K562 (cell line): ENCODE results near the gene PDE6D. TPM values are rescaled to one million over a fixed set of nuclear protein-coding genes. Genes with fewer than 3 reads are reported as not detected.

Experiments used
- HNRNPK ChIP-seq: fragments of 200-400 bp; formaldehyde crosslinking; IDR thresholded peaks from one replicate; pipeline ENCODE4 v1.6.1; 2018; ENCODE audit warnings: mild to moderate bottlenecking, low read depth, low read length; ENCODE audit not compliant: poor library complexity, severe bottlenecking
- MYNN ChIP-seq, 2 experiments: sonication (generic); formaldehyde crosslinking in 1 of 2; IDR thresholded peaks; 2 replicates each; pipeline versions ENCODE4 v1.5.0 to v1.6.1; 2016 to 2020; ENCODE audit warnings: antibody characterized with exemption in 1 of 2, missing genetic modification reagents in 1 of 2
- NCOA6 ChIP-seq: fragments of 450-650 bp; IDR thresholded peaks from 2 replicates; pipeline ENCODE4 v1.6.1; 2017; ENCODE audit warnings: mild to moderate bottlenecking
- NFYB ChIP-seq: IDR thresholded peaks from 2 replicates; pipeline ENCODE4 v1.6.1; 2011; ENCODE audit warnings: mild to moderate bottlenecking, moderate library complexity; ENCODE audit not compliant: insufficient read length; ENCODE audit errors: extremely low read depth
- PCBP1 ChIP-seq: fragments of 200-400 bp; formaldehyde crosslinking; IDR thresholded peaks from 2 replicates; pipeline ENCODE4 v1.6.1; 2018; ENCODE audit warnings: mild to moderate bottlenecking, low read depth, low read length; ENCODE audit not compliant: poor library complexity, severe bottlenecking
- PHB ChIP-seq: fragments of 250-450 bp; sonication (Bioruptor Pico); IDR thresholded peaks from 2 replicates; pipeline ENCODE4 v1.5.0; 2021
- RBBP5 ChIP-seq: fragments of 200-600 bp; sonication (generic); IDR thresholded peaks from 2 replicates; pipeline ENCODE4 v1.6.1; 2012; ENCODE audit warnings: borderline replicate concordance, mild to moderate bottlenecking, low read length, control low read depth, inconsistent platforms; ENCODE audit not compliant: insufficient read depth, poor library complexity, severe bottlenecking
- RBFOX2 ChIP-seq: fragments of 200-400 bp; formaldehyde crosslinking; IDR thresholded peaks from 2 replicates; pipeline ENCODE4 v1.6.1; 2017; ENCODE audit warnings: low read depth, mild to moderate bottlenecking, low read length, moderate library complexity
- RCOR1 ChIP-seq, 2 experiments: IDR thresholded peaks; 2 replicates each; pipeline ENCODE4 v1.6.1; 2012; ENCODE audit warnings: low read depth in 2 of 2, low read length in 2 of 2, borderline replicate concordance in 1 of 2, improper control_type of control experiment in 1 of 2
- TAF15 ChIP-seq: fragments of 200-400 bp; formaldehyde crosslinking; IDR thresholded peaks from 2 replicates; pipeline ENCODE4 v1.6.1; 2017; ENCODE audit warnings: mild to moderate bottlenecking, low read depth, low read length, moderate library complexity
- TFAM ChIP-seq: fragments of 250-450 bp; sonication (Bioruptor Pico); conservative IDR thresholded peaks from 2 replicates; pipeline ENCODE4 v1.5.0; 2021; ENCODE audit warnings: mild to moderate bottlenecking, moderate library complexity
- YBX1 ChIP-seq: fragments of 450-650 bp; IDR thresholded peaks from 2 replicates; pipeline ENCODE4 v1.7.1; 2016; ENCODE audit warnings: mild to moderate bottlenecking
- ZNF41 ChIP-seq: fragments of 250-450 bp; sonication (Bioruptor Pico); conservative IDR thresholded peaks from 2 replicates; pipeline ENCODE4 v1.4.0; 2020; ENCODE audit warnings: mild to moderate bottlenecking
- polyA plus RNA-seq, 8 experiments: library from polyadenylated mRNA; depleted of rRNA in 4 of 8; stranded (reverse) in 5 of 8; unstranded in 3 of 8; fragments of >200 nt; fragmentation: Nextera tagmentation in 2 of 8; fragmentation: Illumina TruSeq in 1 of 8; extraction: Ambion mirVana in 2 of 8; extraction: Trizol in 1 of 8; gene quantifications; 2 replicates each; pipeline versions ENCODE4 v1.2.1 to v1.2.3, GENCODE V29; 2011 to 2014; ENCODE audit warnings: inconsistent platforms in 1 of 8, missing spikeins in 1 of 8
- total RNA-seq, 7 experiments: library from RNA; depleted of rRNA in 6 of 7; stranded (reverse); fragments of >200 nt in 6 of 7; fragmentation: Illumina TruSeq in 2 of 7; extraction: Trizol in 2 of 7; gene quantifications; 2 replicates each; pipeline versions ENCODE4 v1.2.1 to v1.2.3, GENCODE V29; 2011 to 2021; ENCODE audit warnings: low replicate concordance in 1 of 7
- TF ChIP-seq, protein P1 (sequence below): sonication (generic); formaldehyde crosslinking; IDR thresholded peaks from 2 replicates; pipeline ENCODE4 v1.8.1; 2023; ENCODE audit warnings: mild to moderate bottlenecking, missing genetic modification reagents
- TF ChIP-seq, protein P2 (sequence below): sonication (generic); formaldehyde crosslinking; IDR thresholded peaks from 2 replicates; pipeline ENCODE4 v1.8.0; 2023; ENCODE audit warnings: mild to moderate bottlenecking, missing genetic modification reagents
- TF ChIP-seq, protein P3 (sequence below): sonication (generic); formaldehyde crosslinking; IDR thresholded peaks from 2 replicates; pipeline ENCODE4 v1.8.1; 2023; ENCODE audit warnings: missing genetic modification reagents, mild to moderate bottlenecking, borderline replicate concordance

The PDE6D gene
- total and polyA plus RNA-seq, 9 of the 15 experiments (the other 6 are each of a cell fraction or from before 2014, with no cell fraction given): 0.65 to 11.6 (median 7.0) TPM

DNA sequence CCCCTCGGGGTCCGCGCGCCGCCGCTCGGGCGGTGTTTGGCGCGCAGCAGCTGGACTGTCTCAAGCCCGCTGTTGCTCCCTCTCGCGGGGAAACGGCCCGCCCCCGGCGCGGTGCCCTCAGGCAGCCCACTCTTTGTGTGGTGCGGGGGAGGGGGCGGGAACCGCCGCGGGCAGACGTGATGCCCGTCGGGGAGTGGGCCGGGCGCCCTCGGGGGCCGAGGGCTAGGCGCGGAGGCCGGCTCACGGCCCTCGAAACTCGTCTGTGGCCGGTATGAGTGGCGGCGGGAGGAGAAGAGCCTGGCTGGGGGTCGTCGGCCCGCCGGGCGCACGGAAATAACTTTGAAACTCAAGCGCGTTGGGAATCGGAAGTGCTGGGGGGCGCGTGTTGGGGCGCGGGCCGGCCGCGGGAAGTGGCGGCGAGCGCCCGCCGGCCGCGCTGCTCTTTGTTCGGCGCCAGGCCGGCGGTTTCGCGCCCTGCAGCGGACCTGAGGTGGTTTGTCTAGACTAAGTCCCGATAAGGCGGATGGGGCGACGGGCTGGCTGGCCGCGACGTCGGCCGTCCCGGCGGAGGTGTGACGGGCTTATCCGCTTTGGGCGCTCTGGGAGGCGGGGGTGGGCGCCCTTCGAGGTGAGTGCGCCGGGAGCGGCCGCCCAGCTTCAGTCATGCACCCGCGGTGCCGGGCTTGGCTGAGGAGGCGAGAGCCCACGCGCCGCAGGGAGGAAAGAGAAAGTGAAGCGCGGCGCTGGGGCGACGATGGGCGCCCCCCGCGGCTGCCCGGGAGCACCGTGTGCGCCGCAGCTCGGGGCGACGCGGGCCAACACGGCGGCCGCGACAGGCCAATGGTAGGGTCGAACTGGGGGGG, 72.1 kb downstream of the PDE6D start (continued):
- TF ChIP-seq, protein P1, sequence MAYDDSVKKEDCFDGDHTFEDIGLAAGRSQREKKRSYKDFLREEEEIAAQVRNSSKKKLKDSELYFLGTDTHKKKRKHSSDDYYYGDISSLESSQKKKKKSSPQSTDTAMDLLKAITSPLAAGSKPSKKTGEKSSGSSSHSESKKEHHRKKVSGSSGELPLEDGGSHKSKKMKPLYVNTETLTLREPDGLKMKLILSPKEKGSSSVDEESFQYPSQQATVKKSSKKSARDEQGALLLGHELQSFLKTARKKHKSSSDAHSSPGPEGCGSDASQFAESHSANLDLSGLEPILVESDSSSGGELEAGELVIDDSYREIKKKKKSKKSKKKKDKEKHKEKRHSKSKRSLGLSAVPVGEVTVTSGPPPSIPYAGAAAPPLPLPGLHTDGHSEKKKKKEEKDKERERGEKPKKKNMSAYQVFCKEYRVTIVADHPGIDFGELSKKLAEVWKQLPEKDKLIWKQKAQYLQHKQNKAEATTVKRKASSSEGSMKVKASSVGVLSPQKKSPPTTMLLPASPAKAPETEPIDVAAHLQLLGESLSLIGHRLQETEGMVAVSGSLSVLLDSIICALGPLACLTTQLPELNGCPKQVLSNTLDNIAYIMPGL (CRISPR knock-in tag): no peak; the same call in 1 of the 2 replicates
- no peak for TF ChIP-seq NFYB
- no peak for TF ChIP-seq TFAM (CRISPR knock-in tag)
- TF ChIP-seq PHB: no peak
- TF ChIP-seq RBFOX2: peak; percentile 93
- TF ChIP-seq HNRNPK: no peak
- no peak for TF ChIP-seq MYNN (IDR thresholded peaks at IDR 0.05)
- TF ChIP-seq MYNN (CRISPR knock-in tag; IDR thresholded peaks at IDR 0.05): no peak
- TF ChIP-seq NCOA6: peak; percentile 84; the same call in 1 of the 2 replicates
- TF ChIP-seq RBBP5: no peak
- peak; percentile 81; the same call in 1 of the 2 replicates for TF ChIP-seq TAF15
- no peak for TF ChIP-seq YBX1
- TF ChIP-seq, protein P2, sequence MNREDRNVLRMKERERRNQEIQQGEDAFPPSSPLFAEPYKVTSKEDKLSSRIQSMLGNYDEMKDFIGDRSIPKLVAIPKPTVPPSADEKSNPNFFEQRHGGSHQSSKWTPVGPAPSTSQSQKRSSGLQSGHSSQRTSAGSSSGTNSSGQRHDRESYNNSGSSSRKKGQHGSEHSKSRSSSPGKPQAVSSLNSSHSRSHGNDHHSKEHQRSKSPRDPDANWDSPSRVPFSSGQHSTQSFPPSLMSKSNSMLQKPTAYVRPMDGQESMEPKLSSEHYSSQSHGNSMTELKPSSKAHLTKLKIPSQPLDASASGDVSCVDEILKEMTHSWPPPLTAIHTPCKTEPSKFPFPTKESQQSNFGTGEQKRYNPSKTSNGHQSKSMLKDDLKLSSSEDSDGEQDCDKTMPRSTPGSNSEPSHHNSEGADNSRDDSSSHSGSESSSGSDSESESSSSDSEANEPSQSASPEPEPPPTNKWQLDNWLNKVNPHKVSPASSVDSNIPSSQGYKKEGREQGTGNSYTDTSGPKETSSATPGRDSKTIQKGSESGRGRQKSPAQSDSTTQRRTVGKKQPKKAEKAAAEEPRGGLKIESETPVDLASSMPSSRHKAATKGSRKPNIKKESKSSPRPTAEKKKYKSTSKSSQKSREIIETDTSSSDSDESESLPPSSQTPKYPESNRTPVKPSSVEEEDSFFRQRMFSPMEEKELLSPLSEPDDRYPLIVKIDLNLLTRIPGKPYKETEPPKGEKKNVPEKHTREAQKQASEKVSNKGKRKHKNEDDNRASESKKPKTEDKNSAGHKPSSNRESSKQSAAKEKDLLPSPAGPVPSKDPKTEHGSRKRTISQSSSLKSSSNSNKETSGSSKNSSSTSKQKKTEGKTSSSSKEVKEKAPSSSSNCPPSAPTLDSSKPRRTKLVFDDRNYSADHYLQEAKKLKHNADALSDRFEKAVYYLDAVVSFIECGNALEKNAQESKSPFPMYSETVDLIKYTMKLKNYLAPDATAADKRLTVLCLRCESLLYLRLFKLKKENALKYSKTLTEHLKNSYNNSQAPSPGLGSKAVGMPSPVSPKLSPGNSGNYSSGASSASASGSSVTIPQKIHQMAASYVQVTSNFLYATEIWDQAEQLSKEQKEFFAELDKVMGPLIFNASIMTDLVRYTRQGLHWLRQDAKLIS (CRISPR knock-in tag): peak; percentile 84; the same call in 1 of the 2 replicates
- TF ChIP-seq, protein P3, sequence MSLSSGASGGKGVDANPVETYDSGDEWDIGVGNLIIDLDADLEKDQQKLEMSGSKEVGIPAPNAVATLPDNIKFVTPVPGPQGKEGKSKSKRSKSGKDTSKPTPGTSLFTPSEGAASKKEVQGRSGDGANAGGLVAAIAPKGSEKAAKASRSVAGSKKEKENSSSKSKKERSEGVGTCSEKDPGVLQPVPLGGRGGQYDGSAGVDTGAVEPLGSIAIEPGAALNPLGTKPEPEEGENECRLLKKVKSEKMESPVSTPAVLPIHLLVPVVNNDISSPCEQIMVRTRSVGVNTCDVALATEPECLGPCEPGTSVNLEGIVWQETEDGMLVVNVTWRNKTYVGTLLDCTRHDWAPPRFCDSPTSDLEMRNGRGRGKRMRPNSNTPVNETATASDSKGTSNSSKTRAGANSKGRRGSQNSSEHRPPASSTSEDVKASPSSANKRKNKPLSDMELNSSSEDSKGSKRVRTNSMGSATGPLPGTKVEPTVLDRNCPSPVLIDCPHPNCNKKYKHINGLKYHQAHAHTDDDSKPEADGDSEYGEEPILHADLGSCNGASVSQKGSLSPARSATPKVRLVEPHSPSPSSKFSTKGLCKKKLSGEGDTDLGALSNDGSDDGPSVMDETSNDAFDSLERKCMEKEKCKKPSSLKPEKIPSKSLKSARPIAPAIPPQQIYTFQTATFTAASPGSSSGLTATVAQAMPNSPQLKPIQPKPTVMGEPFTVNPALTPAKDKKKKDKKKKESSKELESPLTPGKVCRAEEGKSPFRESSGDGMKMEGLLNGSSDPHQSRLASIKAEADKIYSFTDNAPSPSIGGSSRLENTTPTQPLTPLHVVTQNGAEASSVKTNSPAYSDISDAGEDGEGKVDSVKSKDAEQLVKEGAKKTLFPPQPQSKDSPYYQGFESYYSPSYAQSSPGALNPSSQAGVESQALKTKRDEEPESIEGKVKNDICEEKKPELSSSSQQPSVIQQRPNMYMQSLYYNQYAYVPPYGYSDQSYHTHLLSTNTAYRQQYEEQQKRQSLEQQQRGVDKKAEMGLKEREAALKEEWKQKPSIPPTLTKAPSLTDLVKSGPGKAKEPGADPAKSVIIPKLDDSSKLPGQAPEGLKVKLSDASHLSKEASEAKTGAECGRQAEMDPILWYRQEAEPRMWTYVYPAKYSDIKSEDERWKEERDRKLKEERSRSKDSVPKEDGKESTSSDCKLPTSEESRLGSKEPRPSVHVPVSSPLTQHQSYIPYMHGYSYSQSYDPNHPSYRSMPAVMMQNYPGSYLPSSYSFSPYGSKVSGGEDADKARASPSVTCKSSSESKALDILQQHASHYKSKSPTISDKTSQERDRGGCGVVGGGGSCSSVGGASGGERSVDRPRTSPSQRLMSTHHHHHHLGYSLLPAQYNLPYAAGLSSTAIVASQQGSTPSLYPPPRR (CRISPR knock-in tag): no peak
- TF ChIP-seq PCBP1: peak; percentile 63
- no peak for TF ChIP-seq ZNF41
- no peak for TF ChIP-seq RCOR1 (IDR thresholded peaks at IDR 0.05; ENCODE audit: borderline replicate concordance in 1 of 2, low read depth in 2 of 2, low read length in 2 of 2)
